Ishikawa (cell line): ENCODE results near the gene CLEC14A.

ENCODE experiments used
- CEBPB ChIP-seq: IDR thresholded peaks from 2 replicates; pipeline ENCODE4 v1.6.1; 2012
- CREB1 ChIP-seq: IDR thresholded peaks from 2 replicates; pipeline ENCODE4 v1.6.1; 2012; ENCODE audit warnings: low read depth
- EGR1 ChIP-seq: IDR thresholded peaks from 2 replicates; pipeline ENCODE4 v1.6.1; 2012
- EP300 ChIP-seq: IDR thresholded peaks from 2 replicates; pipeline ENCODE4 v1.6.1; 2012; ENCODE audit warnings: borderline replicate concordance
- MAX ChIP-seq: IDR thresholded peaks from 2 replicates; pipeline ENCODE4 v1.6.1; 2012
- RAD21 ChIP-seq: IDR thresholded peaks from 2 replicates; pipeline ENCODE4 v1.6.1; 2012; ENCODE audit warnings: low read depth
- REST ChIP-seq: IDR thresholded peaks from 2 replicates; pipeline ENCODE4 v1.6.1; 2012; ENCODE audit warnings: low read depth, mild to moderate bottlenecking
- TAF1 ChIP-seq: IDR thresholded peaks from 2 replicates; pipeline ENCODE4 v1.6.1; 2012; ENCODE audit warnings: low read depth, mild to moderate bottlenecking
- TEAD4 ChIP-seq: IDR thresholded peaks from 2 replicates; pipeline ENCODE4 v1.6.1; 2012
- YY1 ChIP-seq: IDR thresholded peaks from 2 replicates; pipeline ENCODE4 v1.6.1; 2012; ENCODE audit warnings: low read depth

GRCh38 chr14:38205949-38206665, 49.8 kb downstream of the CLEC14A start:
- TF ChIP-seq EP300: no peak
- TF ChIP-seq EGR1: no peak
- TF ChIP-seq CREB1: no peak
- TF ChIP-seq REST: no peak
- no peak for TF ChIP-seq TAF1
- no peak for TF ChIP-seq TEAD4
- TF ChIP-seq YY1: no peak
- no peak for TF ChIP-seq RAD21
- TF ChIP-seq MAX: no peak
- no peak for TF ChIP-seq CEBPB
